Liver (tissue), 9 donors: ENCODE measurements around the gene AKNA. TPM values are rescaled to one million over a fixed set of nuclear protein-coding genes. Genes with fewer than 3 reads are reported as not detected.
"Not testable (repeated sequence)": the region's sequence is repeated elsewhere in the genome, so short reads cannot be mapped to it uniquely, and the experiment has no call there.

ENCODE experiments used
- DNase-seq: peaks from one replicate; pipeline ENCODE4 v3.0.0-alpha.2; 2017; ENCODE audit warnings: low spot score
- H3K27ac ChIP-seq, 2 donors: one replicate each; pipeline ENCODE4 v1.7.0; 2013; ENCODE audit warnings: inconsistent platforms in 2 of 2, low read length in 2 of 2, control low read depth in 1 of 2, low read depth in 1 of 2, mild to moderate bottlenecking in 1 of 2
- H3K27me3 ChIP-seq, 4 donors: one replicate each; pipeline versions ENCODE4 v1.6.1 to v1.7.0; 2013; ENCODE audit warnings: low read length in 3 of 4, inconsistent platforms in 1 of 4, mild to moderate bottlenecking in 1 of 4, moderate library complexity in 1 of 4; ENCODE audit not compliant: control insufficient read depth in 4 of 4, insufficient read depth in 4 of 4
- H3K36me3 ChIP-seq, 4 donors: one replicate each; pipeline versions ENCODE4 v1.6.1 to v1.7.0; 2013; ENCODE audit warnings: low read length in 3 of 4, mild to moderate bottlenecking in 3 of 4, low read depth in 1 of 4, moderate library complexity in 1 of 4; ENCODE audit not compliant: control insufficient read depth in 4 of 4, insufficient read depth in 3 of 4
- H3K4me1 ChIP-seq, 4 donors: one replicate each; pipeline versions ENCODE4 v1.6.1 to v1.7.0; 2013; ENCODE audit warnings: low read length in 3 of 4, mild to moderate bottlenecking in 3 of 4, moderate library complexity in 1 of 4; ENCODE audit not compliant: control insufficient read depth in 4 of 4, insufficient read depth in 4 of 4
- H3K4me3 ChIP-seq, 3 donors: one replicate each; pipeline versions ENCODE4 v1.6.1 to v1.7.0; 2013; ENCODE audit warnings: low read length in 3 of 3, control low read depth in 1 of 3, low read depth in 1 of 3, mild to moderate bottlenecking in 1 of 3
- H3K9ac ChIP-seq, 2 donors: one replicate each; pipeline ENCODE4 v1.7.0; 2013; ENCODE audit warnings: low read length in 2 of 2, mild to moderate bottlenecking in 2 of 2, moderate library complexity in 2 of 2, control low read depth in 1 of 2, low read depth in 1 of 2
- H3K9me3 ChIP-seq, 4 donors: one replicate each; pipeline versions ENCODE4 v1.6.1 to v1.7.0; 2013; ENCODE audit warnings: low read length in 3 of 4; ENCODE audit not compliant: control insufficient read depth in 4 of 4
- ATF3 ChIP-seq: IDR thresholded peaks from 2 replicates; pipeline ENCODE4 v1.6.1; 2016; ENCODE audit warnings: antibody characterized with exemption
- EGR1 ChIP-seq, 2 donors: IDR thresholded peaks; 2 replicates each; pipeline ENCODE4 v1.6.1; 2016 to 2018; ENCODE audit warnings: antibody characterized with exemption in 2 of 2, low read depth in 2 of 2
- FOXA2 ChIP-seq: IDR thresholded peaks from 2 replicates; pipeline ENCODE4 v1.6.1; 2016; ENCODE audit warnings: antibody characterized with exemption
- GABPA ChIP-seq, 2 donors: IDR thresholded peaks in 1 of 2; conservative IDR thresholded peaks in 1 of 2; 2 replicates each; pipeline ENCODE4 v1.6.1; 2016; ENCODE audit warnings: antibody characterized with exemption in 2 of 2, mild to moderate bottlenecking in 1 of 2, moderate library complexity in 1 of 2
- HNF4A ChIP-seq, 2 donors: conservative IDR thresholded peaks; 2 replicates each; pipeline ENCODE4 v1.6.1; 2016; ENCODE audit warnings: antibody characterized with exemption in 2 of 2, mild to moderate bottlenecking in 2 of 2
- HNF4G ChIP-seq: IDR thresholded peaks from 2 replicates; pipeline ENCODE4 v1.6.1; 2016; ENCODE audit warnings: antibody characterized with exemption
- JUND ChIP-seq, 2 donors: IDR thresholded peaks; 2 replicates each; pipeline ENCODE4 v1.6.1; 2016; ENCODE audit warnings: antibody characterized with exemption in 2 of 2
- REST ChIP-seq: IDR thresholded peaks from 2 replicates; pipeline ENCODE4 v1.6.1; 2016; ENCODE audit warnings: antibody characterized with exemption, mild to moderate bottlenecking
- RXRA ChIP-seq, 2 donors: IDR thresholded peaks; 2 replicates each; pipeline ENCODE4 v1.6.1; 2017 to 2018; ENCODE audit warnings: antibody characterized with exemption in 2 of 2, mild to moderate bottlenecking in 1 of 2
- SP1 ChIP-seq: IDR thresholded peaks from 2 replicates; pipeline ENCODE4 v1.6.1; 2018; ENCODE audit warnings: antibody characterized with exemption, mild to moderate bottlenecking
- TAF1 ChIP-seq: conservative IDR thresholded peaks from 2 replicates; pipeline ENCODE4 v1.6.1; 2016; ENCODE audit warnings: antibody characterized with exemption, mild to moderate bottlenecking
- YY1 ChIP-seq: IDR thresholded peaks from 2 replicates; pipeline ENCODE4 v1.6.1; 2016; ENCODE audit warnings: antibody characterized with exemption, mild to moderate bottlenecking
- WGBS: extraction: QIAGEN DNeasy Blood & Tissue Kit; methylation state at CpG from one replicate; pipeline ENCODE4 v1.1.7; 2013; 5-methylcytosine and 5-hydroxymethylcytosine counted together
- polyA plus RNA-seq, 2 donors: library from polyadenylated mRNA; stranded (reverse) in 1 of 2; unstranded in 1 of 2; fragments of 200-250 nt in 1 of 2; fragments of >200 nt in 1 of 2; fragmentation: Nextera tagmentation in 1 of 2; extraction: Ambion mirVana in 1 of 2; gene quantifications; one replicate each; pipeline versions ENCODE4 v1.2.1 to v1.2.3, GENCODE V29; 2013 to 2015
- total RNA-seq, 2 donors: library from RNA; depleted of rRNA; stranded (reverse); fragments of >200 nt; gene quantifications; one replicate each; pipeline ENCODE4 v1.2.3, GENCODE V29; 2014
- TF ChIP-seq, protein P1 (sequence below): IDR thresholded peaks from 2 replicates; pipeline ENCODE4 v1.6.1; 2016; ENCODE audit warnings: antibody characterized with exemption
- TF ChIP-seq, protein P2 (sequence below): fragments of 150-350 bp; IDR thresholded peaks from 2 replicates; pipeline ENCODE4 v1.5.1; 2017; ENCODE audit warnings: improper control_type of control experiment, low read depth, low read length; ENCODE audit not compliant: missing input control
- donor health status: healthy.
- donor health status: healthy.
- donor health status: healthy.
- donor health status: healthy.
- donor health status: healthy.

The AKNA gene
- total and polyA plus RNA-seq, 4 donors, result 4.2 to 31.7 (median 6.9) TPM

DNA sequence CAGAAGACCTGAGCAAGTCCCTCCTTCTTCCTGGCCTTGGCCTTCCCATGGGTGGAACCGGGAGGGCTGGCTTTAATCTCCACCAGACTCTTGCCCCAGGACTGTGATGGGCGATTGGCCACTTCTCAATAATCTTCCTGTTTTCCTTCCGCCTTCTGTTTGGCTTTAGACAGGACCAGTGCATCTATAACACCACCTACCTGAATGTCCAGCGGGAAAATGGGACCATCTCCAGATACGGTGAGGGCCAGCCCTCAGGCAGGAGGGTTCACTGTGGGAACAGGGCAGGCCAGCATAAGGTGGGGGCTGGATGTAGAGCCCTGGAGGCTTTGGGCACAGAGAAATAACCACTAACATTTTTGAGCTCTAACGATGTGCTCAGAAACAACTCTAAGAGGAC lies 63.9 kb downstream of the AKNA start:
- Histone ChIP-seq H3K4me1 (peaks cover 5 to 51% (median 39%) of the 10 kb centered on the region in 4 donors), H3K27ac (peak overlapping the region; percentile 35 to 95), H3K4me3 (peak overlapping the region; percentile 60 to 95 (median 65)), H3K9ac (peak overlapping the region; percentile 59 to 69), H3K36me3 (peaks cover 0 to 14% (median 7%) of the 10 kb centered on the region in 4 donors)
- DNase-seq, H3K9me3 ChIP-seq, H3K27me3 ChIP-seq: not testable (repeated sequence)
- WGBS, result 30% methylated on average over 6 of the region's 6 CpGs
- TF ChIP-seq JUND (IDR thresholded peaks at IDR 0.05), result peak in 1 of 2 donors; percentile 43

DNA sequence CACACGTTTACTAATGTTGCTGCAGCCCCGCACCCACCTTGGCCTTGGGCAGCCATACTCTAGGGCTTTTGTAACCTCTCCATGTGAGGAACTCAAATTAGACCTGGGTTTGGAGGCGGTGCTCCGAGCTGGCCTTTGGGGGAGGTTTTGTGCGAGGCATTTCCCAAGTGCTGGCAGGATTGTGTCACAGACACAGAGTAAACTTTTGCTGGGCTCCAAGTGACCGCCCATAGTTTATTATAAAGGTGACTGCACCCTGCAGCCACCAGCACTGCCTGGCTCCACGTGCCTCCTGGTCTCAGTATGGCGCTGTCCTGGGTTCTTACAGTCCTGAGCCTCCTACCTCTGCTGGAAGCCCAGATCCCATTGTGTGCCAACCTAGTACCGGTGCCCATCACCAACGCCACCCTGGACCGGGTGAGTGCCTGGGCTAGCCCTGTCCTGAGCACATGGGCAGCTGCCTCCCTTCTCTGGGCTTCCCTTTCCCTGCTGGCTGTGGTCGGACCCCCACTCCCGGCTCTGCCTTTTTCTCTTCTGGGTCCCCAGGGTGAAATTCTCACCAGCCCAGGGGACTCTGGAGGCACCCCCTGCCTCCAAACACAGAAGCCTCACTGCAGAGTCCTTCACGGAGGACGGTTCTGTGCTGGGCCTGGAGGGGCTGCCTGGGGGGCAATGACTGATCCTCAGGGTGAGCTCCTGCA lies 64.8 kb downstream of the AKNA start, which contains the start of gene ORM1:
ORM1 (plus strand) TSS at position 268 of the 701 bp plus-strand sequence; CDS start at position 304, 36 bp downstream.
- Histone ChIP-seq H3K4me3 (peak within 1 kb of the TSS; percentile 60 to 95 (median 71)), H3K36me3 (peaks cover 0 to 14% (median 7%) of the 10 kb centered on the region in 4 donors), H3K4me1 (peaks cover 5 to 47% (median 34%) of the 10 kb centered on the region in 4 donors), H3K27ac (peak within 1 kb of the TSS; percentile 73 to 95), H3K9ac (peak within 1 kb of the TSS; percentile 59 to 69)
- peak; percentile 7 for TF ChIP-seq YY1
- not testable (repeated sequence) for H3K9me3 ChIP-seq, DNase-seq, H3K27me3 ChIP-seq
- WGBS, result 19% methylated on average over 4 of the region's 15 CpGs

GRCh38 chr9:114322160-114322818 lies 65.5 kb downstream of the AKNA start:
- Histone ChIP-seq H3K27ac (peak overlapping the region; percentile 73 to 86), H3K4me1 (peaks cover 5 to 46% (median 29%) of the 10 kb centered on the region in 4 donors), H3K36me3 (peaks cover 0 to 14% (median 7%) of the 10 kb centered on the region in 4 donors)
- DNase-seq, H3K9me3 ChIP-seq, H3K9ac ChIP-seq, H3K27me3 ChIP-seq, H3K4me3 ChIP-seq: not testable (repeated sequence)
- TF ChIP-seq JUND (IDR thresholded peaks at IDR 0.05) (peak in 1 of 2 donors; percentile 18), HNF4A (conservative IDR thresholded peaks at IDR 0.05) (peak; percentile 55 to 78), SP1 (peak; percentile 82), RXRA (IDR thresholded peaks at IDR 0.05) (peak; percentile 66 to 76), HNF4G (peak; percentile 16), EGR1 (IDR thresholded peaks at IDR 0.05; ENCODE audit: low read depth in 2 of 2) (peak; percentile 30 to 41)
- TF ChIP-seq, protein P1, sequence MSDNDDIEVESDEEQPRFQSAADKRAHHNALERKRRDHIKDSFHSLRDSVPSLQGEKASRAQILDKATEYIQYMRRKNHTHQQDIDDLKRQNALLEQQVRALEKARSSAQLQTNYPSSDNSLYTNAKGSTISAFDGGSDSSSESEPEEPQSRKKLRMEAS, result peak; percentile 49
- WGBS, result 31% methylated on average over 12 of the region's 12 CpGs

- no peak overlapping the region for H3K4me3 ChIP-seq
- WGBS, result 86% methylated on average over 8 of the region's 8 CpGs
- H3K27ac ChIP-seq, result peak overlapping the region; percentile 73 to 86
- no peaks in the 10 kb centered on the region for H3K27me3 ChIP-seq
- no peaks in the 10 kb centered on the region for H3K9me3 ChIP-seq
- no peak for DNase-seq
- peaks cover 0 to 14% (median 7%) of the 10 kb centered on the region in 4 donors for H3K36me3 ChIP-seq
- H3K9ac ChIP-seq, result no peak overlapping the region
- peaks cover 5 to 49% (median 31%) of the 10 kb centered on the region in 4 donors for H3K4me1 ChIP-seq
- TF ChIP-seq JUND (IDR thresholded peaks at IDR 0.05), result no peak
- TF ChIP-seq, protein P1, result no peak
- TF ChIP-seq, protein P2, sequence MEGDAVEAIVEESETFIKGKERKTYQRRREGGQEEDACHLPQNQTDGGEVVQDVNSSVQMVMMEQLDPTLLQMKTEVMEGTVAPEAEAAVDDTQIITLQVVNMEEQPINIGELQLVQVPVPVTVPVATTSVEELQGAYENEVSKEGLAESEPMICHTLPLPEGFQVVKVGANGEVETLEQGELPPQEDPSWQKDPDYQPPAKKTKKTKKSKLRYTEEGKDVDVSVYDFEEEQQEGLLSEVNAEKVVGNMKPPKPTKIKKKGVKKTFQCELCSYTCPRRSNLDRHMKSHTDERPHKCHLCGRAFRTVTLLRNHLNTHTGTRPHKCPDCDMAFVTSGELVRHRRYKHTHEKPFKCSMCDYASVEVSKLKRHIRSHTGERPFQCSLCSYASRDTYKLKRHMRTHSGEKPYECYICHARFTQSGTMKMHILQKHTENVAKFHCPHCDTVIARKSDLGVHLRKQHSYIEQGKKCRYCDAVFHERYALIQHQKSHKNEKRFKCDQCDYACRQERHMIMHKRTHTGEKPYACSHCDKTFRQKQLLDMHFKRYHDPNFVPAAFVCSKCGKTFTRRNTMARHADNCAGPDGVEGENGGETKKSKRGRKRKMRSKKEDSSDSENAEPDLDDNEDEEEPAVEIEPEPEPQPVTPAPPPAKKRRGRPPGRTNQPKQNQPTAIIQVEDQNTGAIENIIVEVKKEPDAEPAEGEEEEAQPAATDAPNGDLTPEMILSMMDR, result no peak
- no peak for TF ChIP-seq EGR1 (IDR thresholded peaks at IDR 0.05; ENCODE audit: low read depth in 2 of 2)
- TF ChIP-seq GABPA (IDR thresholded peaks at IDR 0.05 in 1 of 2, conservative IDR thresholded peaks at IDR 0.05 in 1 of 2), result no peak
- no peak for TF ChIP-seq ATF3
- TF ChIP-seq FOXA2, result no peak
- TF ChIP-seq RXRA (IDR thresholded peaks at IDR 0.05), result no peak
- no peak for TF ChIP-seq REST
- no peak for TF ChIP-seq HNF4G
- TF ChIP-seq HNF4A (conservative IDR thresholded peaks at IDR 0.05), result no peak
- TF ChIP-seq SP1, result no peak
- no peak for TF ChIP-seq TAF1
These were observed 66.0 kb downstream of the AKNA start for GRCh38 chr9:114321759-114322158.
